OCI-LY1 (cell line): ENCODE data around the gene C21orf91.

ENCODE experiments used
- H2AFZ ChIP-seq: fragments of 200-600 bp; sonication (generic), shearing (Covaris generic); 2 replicates; pipeline ENCODE4 v1.6.0; 2014; ENCODE audit warnings: antibody characterized with exemption, mild to moderate bottlenecking, low read length
- H3F3A ChIP-seq: fragments of 200-600 bp; sonication (generic), shearing (Covaris generic); 2 replicates; pipeline ENCODE4 v1.6.0; 2014; ENCODE audit warnings: mild to moderate bottlenecking, antibody characterized with exemption, low read length, moderate library complexity; ENCODE audit not compliant: insufficient read depth
- H3K27ac ChIP-seq: fragments of 200-600 bp; sonication (generic); 2 replicates; pipeline ENCODE4 v1.5.1; 2014; ENCODE audit warnings: low read length, mixed run types, mild to moderate bottlenecking, low read depth; ENCODE audit not compliant: poor library complexity, severe bottlenecking
- H3K27me3 ChIP-seq: fragments of 200-600 bp; sonication (generic); 2 replicates; pipeline ENCODE4 v1.6.0; 2014; ENCODE audit warnings: antibody characterized with exemption, mild to moderate bottlenecking, low read length, moderate library complexity; ENCODE audit not compliant: insufficient read depth
- H3K36me3 ChIP-seq: fragments of 200-600 bp; sonication (generic); 2 replicates; pipeline ENCODE4 v1.6.1; 2014; ENCODE audit warnings: mild to moderate bottlenecking, antibody characterized with exemption, low read length, moderate library complexity, mixed read lengths; ENCODE audit not compliant: insufficient read depth
- H3K4me1 ChIP-seq: fragments of 200-600 bp; sonication (generic); 2 replicates; pipeline ENCODE4 v1.5.1; 2014; ENCODE audit warnings: mild to moderate bottlenecking, low read length, moderate library complexity; ENCODE audit not compliant: insufficient read depth, severe bottlenecking
- H3K4me2 ChIP-seq: fragments of 200-600 bp; sonication (generic), shearing (Covaris generic); 2 replicates; pipeline ENCODE4 v1.6.1; 2014; ENCODE audit warnings: low read length
- H3K4me3 ChIP-seq: fragments of 200-600 bp; sonication (generic); 2 replicates; pipeline ENCODE4 v1.5.1; 2014; ENCODE audit warnings: low read length, low read depth, mild to moderate bottlenecking, mixed read lengths; ENCODE audit not compliant: poor library complexity, severe bottlenecking
- H3K79me2 ChIP-seq: fragments of 200-600 bp; shearing (Covaris generic); 2 replicates; pipeline ENCODE4 v1.6.1; 2016; ENCODE audit warnings: mixed run types, low read length, mixed read lengths; ENCODE audit not compliant: insufficient read depth
- H3K9ac ChIP-seq: fragments of 200-600 bp; sonication (generic), shearing (Covaris generic); 2 replicates; pipeline ENCODE4 v1.6.1; 2014; ENCODE audit warnings: mild to moderate bottlenecking, low read length, mixed read lengths
- H3K9me2 ChIP-seq: fragments of 200-600 bp; sonication (generic), shearing (Covaris generic); 2 replicates; pipeline ENCODE4 v1.6.1; 2014; ENCODE audit warnings: low read depth, mild to moderate bottlenecking, low read length, mixed read lengths
- H3K9me3 ChIP-seq: fragments of 200-600 bp; shearing (Covaris generic); 2 replicates; pipeline ENCODE4 v1.6.1; 2014; ENCODE audit warnings: low read length, mixed read lengths
- H4K20me1 ChIP-seq: fragments of 200-600 bp; sonication (generic), shearing (Covaris generic); 2 replicates; pipeline ENCODE4 v1.6.0; 2016; ENCODE audit warnings: mild to moderate bottlenecking, low read length; ENCODE audit not compliant: insufficient read depth
- CTCF ChIP-seq: fragments of 200-600 bp; sonication (generic), shearing (Covaris generic); IDR thresholded peaks from 2 replicates; pipeline ENCODE4 v1.5.1; 2017; ENCODE audit warnings: mild to moderate bottlenecking, antibody characterized with exemption, low read length, moderate library complexity, mixed read lengths
- EZH2 ChIP-seq: fragments of 200-600 bp; sonication (generic), shearing (Covaris generic); IDR thresholded peaks from 2 replicates; pipeline ENCODE4 v1.8.0; 2017; ENCODE audit warnings: borderline replicate concordance, mixed run types, mild to moderate bottlenecking, antibody characterized with exemption, low read length, moderate library complexity, mixed read lengths

C21orf91 gene

DNA sequence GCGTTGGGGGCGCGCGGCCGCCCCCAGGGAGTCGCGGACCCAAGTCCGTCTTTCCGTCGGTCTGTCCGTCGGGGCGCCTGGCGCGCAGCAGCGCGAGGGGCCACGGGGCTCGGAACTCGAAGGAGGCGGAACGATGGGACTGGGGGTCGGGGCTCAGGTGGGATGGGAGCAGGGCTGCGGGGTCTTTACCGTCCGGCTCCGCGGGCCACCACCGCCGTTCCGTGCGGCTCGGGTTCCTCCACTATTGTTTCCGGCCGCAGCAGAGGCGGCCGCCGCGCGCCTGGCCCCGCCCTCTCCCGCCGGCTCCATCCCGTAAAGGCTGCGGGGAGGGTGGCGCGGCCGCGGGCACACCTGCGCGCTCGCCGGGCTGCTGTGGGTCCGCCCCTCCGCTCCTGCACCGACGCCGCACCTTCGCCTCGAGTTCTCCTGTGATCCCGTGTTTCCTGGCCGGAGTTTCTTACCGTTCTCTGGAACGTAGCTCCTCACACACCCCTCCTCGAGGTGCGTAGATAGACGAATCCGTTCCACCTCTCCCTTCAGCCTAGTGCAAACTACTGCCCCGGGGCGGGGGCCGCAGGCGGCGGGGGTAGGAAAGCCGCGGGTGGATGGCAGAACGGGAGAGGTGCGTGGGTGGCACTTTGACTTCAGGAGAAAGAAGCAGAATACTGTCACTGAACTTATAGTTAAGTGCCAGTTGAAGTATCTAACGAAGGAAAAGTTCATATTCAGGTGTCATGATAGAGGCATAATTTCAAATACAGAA is at the start of gene C21orf91:
TSS of gene C21orf91 (minus strand) at position 243 of the 763 bp plus-strand sequence. CDS start 1,038 bp downstream, outside the sequence.
- H3K79me2 ChIP-seq, result peaks cover 24% of the 10 kb centered on the region
- peaks cover 23% of the 10 kb centered on the region for H3K36me3 ChIP-seq
- H3K4me3 ChIP-seq, result peak within 1 kb of the TSS; percentile 84
- peak within 1 kb of the TSS; percentile 95 for H3K9ac ChIP-seq
- peak within 1 kb of the TSS; percentile 100 for H3K4me2 ChIP-seq
- peak within 1 kb of the TSS; percentile 73 for H3K27ac ChIP-seq
- no peaks in the 10 kb centered on the region for H3K9me2 ChIP-seq
- TF ChIP-seq CTCF, result no peak
- H3F3A ChIP-seq, result no peaks in the 10 kb centered on the region
- H4K20me1 ChIP-seq, result no peaks in the 10 kb centered on the region
- no peaks in the 10 kb centered on the region for H3K9me3 ChIP-seq
- no peaks in the 10 kb centered on the region for H3K27me3 ChIP-seq
- H2AFZ ChIP-seq, result peak within 1 kb of the TSS; percentile 17
- H3K4me1 ChIP-seq, result peaks cover 32% of the 10 kb centered on the region

GRCh38 chr21:17866590-17866989 is 47.4 kb upstream of the C21orf91 start:
- Histone ChIP-seq H3K9me2 (no peaks in the 10 kb centered on the region), H3K27me3 (no peaks in the 10 kb centered on the region), H2AFZ (no peak overlapping the region), H3K27ac (no peak overlapping the region), H3K4me2 (no peak overlapping the region), H3K79me2 (no peaks in the 10 kb centered on the region), H3K36me3 (no peaks in the 10 kb centered on the region), H3K9ac (no peak overlapping the region), H3K4me3 (no peak overlapping the region), H4K20me1 (no peaks in the 10 kb centered on the region), H3K9me3 (no peaks in the 10 kb centered on the region), H3K4me1 (no peaks in the 10 kb centered on the region), H3F3A (no peaks in the 10 kb centered on the region)
- TF ChIP-seq CTCF (no peak), EZH2 (no peak)

GRCh38 chr21:17859661-17860060 is 40.5 kb upstream of the C21orf91 start:
- H3K9me3 ChIP-seq, result no peaks in the 10 kb centered on the region
- no peak overlapping the region for H2AFZ ChIP-seq
- TF ChIP-seq EZH2, result no peak
- TF ChIP-seq CTCF, result no peak
- no peaks in the 10 kb centered on the region for H3K27me3 ChIP-seq
- no peaks in the 10 kb centered on the region for H3K79me2 ChIP-seq
- H3K9me2 ChIP-seq, result no peaks in the 10 kb centered on the region
- H4K20me1 ChIP-seq, result no peaks in the 10 kb centered on the region
- H3K4me1 ChIP-seq, result no peaks in the 10 kb centered on the region
- no peaks in the 10 kb centered on the region for H3K36me3 ChIP-seq
- H3K9ac ChIP-seq, result no peak overlapping the region
- H3K4me2 ChIP-seq, result no peak overlapping the region
- no peak overlapping the region for H3K4me3 ChIP-seq
- H3K27ac ChIP-seq, result no peak overlapping the region
- H3F3A ChIP-seq, result no peaks in the 10 kb centered on the region
